ENCODE data around the gene RNF224. TPM values are rescaled to one million over a fixed set of nuclear protein-coding genes. Genes with fewer than 3 reads are reported as not detected.
A peak's percentile ranks its signal among the peaks of the same experiment; 100 is the strongest.

Gene RNF224
- total and polyA plus RNA-seq, 2 of the 13 experiments (the other 11 are each of a cell fraction or from before 2014, with no cell fraction given), result 0.09 TPM; not detected in 1

GRCh38 chr9:137228968-137229896 lies 1.9 kb downstream of the RNF224 start (continued):
- TF ChIP-seq, protein P1, sequence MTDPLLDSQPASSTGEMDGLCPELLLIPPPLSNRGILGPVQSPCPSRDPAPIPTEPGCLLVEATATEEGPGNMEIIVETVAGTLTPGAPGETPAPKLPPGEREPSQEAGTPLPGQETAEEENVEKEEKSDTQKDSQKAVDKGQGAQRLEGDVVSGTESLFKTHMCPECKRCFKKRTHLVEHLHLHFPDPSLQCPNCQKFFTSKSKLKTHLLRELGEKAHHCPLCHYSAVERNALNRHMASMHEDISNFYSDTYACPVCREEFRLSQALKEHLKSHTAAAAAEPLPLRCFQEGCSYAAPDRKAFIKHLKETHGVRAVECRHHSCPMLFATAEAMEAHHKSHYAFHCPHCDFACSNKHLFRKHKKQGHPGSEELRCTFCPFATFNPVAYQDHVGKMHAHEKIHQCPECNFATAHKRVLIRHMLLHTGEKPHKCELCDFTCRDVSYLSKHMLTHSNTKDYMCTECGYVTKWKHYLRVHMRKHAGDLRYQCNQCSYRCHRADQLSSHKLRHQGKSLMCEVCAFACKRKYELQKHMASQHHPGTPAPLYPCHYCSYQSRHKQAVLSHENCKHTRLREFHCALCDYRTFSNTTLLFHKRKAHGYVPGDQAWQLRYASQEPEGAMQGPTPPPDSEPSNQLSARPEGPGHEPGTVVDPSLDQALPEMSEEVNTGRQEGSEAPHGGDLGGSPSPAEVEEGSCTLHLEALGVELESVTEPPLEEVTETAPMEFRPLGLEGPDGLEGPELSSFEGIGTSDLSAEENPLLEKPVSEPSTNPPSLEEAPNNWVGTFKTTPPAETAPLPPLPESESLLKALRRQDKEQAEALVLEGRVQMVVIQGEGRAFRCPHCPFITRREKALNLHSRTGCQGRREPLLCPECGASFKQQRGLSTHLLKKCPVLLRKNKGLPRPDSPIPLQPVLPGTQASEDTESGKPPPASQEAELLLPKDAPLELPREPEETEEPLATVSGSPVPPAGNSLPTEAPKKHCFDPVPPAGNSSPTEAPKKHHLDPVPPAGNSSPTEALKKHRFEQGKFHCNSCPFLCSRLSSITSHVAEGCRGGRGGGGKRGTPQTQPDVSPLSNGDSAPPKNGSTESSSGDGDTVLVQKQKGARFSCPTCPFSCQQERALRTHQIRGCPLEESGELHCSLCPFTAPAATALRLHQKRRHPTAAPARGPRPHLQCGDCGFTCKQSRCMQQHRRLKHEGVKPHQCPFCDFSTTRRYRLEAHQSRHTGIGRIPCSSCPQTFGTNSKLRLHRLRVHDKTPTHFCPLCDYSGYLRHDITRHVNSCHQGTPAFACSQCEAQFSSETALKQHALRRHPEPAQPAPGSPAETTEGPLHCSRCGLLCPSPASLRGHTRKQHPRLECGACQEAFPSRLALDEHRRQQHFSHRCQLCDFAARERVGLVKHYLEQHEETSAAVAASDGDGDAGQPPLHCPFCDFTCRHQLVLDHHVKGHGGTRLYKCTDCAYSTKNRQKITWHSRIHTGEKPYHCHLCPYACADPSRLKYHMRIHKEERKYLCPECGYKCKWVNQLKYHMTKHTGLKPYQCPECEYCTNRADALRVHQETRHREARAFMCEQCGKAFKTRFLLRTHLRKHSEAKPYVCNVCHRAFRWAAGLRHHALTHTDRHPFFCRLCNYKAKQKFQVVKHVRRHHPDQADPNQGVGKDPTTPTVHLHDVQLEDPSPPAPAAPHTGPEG (CRISPR knock-in tag; IDR thresholded peaks at IDR 0.05), result no peak
- TF ChIP-seq, protein P2, sequence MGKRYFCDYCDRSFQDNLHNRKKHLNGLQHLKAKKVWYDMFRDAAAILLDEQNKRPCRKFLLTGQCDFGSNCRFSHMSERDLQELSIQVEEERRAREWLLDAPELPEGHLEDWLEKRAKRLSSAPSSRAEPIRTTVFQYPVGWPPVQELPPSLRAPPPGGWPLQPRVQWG (CRISPR knock-in tag; IDR thresholded peaks at IDR 0.05; ENCODE audit: borderline replicate concordance, low read depth), result no peak
- TF ChIP-seq ZNF10 (CRISPR knock-in tag; IDR thresholded peaks at IDR 0.05; ENCODE audit: borderline replicate concordance, low read depth) (no peak), IRX3 (CRISPR knock-in tag; IDR thresholded peaks at IDR 0.05; ENCODE audit: borderline replicate concordance, low read depth) (no peak), GZF1 (CRISPR knock-in tag; IDR thresholded peaks at IDR 0.05) (no peak), ZNF337 (CRISPR knock-in tag; IDR thresholded peaks at IDR 0.05; ENCODE audit: borderline replicate concordance, low read depth) (no peak), ZNF546 (CRISPR knock-in tag; conservative IDR thresholded peaks at IDR 0.05) (peak; percentile 60; the same call in 1 of the 2 replicates), AGO2 (optimal IDR thresholded peaks at IDR 0.05; ENCODE audit: low read depth, low read length) (peak; percentile 67), ZNF468 (CRISPR knock-in tag; IDR thresholded peaks at IDR 0.05) (0 out of 2 replicates have a peak, but pooled peaks have one; percentile 68), KDM5B (CRISPR knock-in tag; IDR thresholded peaks at IDR 0.05; ENCODE audit: borderline replicate concordance) (peak; percentile 34; the same call in 1 of the 2 replicates), ZNF329 (CRISPR knock-in tag; IDR thresholded peaks at IDR 0.05; ENCODE audit: low read depth) (no peak), ZNF234 (CRISPR knock-in tag; conservative IDR thresholded peaks at IDR 0.05) (no peak), FOXJ3 (CRISPR knock-in tag; IDR thresholded peaks at IDR 0.05; ENCODE audit: borderline replicate concordance) (no peak), PAWR (CRISPR knock-in tag; IDR thresholded peaks at IDR 0.05; ENCODE audit: borderline replicate concordance) (no peak), ZNF777 (CRISPR knock-in tag; IDR thresholded peaks at IDR 0.05) (peak; percentile 48; the same call in 1 of the 2 replicates)
- TF ChIP-seq, protein P3, sequence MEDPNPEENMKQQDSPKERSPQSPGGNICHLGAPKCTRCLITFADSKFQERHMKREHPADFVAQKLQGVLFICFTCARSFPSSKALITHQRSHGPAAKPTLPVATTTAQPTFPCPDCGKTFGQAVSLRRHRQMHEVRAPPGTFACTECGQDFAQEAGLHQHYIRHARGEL (CRISPR knock-in tag; IDR thresholded peaks at IDR 0.05), result no peak
- TF ChIP-seq, protein P4, sequence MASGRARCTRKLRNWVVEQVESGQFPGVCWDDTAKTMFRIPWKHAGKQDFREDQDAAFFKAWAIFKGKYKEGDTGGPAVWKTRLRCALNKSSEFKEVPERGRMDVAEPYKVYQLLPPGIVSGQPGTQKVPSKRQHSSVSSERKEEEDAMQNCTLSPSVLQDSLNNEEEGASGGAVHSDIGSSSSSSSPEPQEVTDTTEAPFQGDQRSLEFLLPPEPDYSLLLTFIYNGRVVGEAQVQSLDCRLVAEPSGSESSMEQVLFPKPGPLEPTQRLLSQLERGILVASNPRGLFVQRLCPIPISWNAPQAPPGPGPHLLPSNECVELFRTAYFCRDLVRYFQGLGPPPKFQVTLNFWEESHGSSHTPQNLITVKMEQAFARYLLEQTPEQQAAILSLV (CRISPR knock-in tag; IDR thresholded peaks at IDR 0.05; ENCODE audit: borderline replicate concordance), result no peak
- TF ChIP-seq, protein P5, sequence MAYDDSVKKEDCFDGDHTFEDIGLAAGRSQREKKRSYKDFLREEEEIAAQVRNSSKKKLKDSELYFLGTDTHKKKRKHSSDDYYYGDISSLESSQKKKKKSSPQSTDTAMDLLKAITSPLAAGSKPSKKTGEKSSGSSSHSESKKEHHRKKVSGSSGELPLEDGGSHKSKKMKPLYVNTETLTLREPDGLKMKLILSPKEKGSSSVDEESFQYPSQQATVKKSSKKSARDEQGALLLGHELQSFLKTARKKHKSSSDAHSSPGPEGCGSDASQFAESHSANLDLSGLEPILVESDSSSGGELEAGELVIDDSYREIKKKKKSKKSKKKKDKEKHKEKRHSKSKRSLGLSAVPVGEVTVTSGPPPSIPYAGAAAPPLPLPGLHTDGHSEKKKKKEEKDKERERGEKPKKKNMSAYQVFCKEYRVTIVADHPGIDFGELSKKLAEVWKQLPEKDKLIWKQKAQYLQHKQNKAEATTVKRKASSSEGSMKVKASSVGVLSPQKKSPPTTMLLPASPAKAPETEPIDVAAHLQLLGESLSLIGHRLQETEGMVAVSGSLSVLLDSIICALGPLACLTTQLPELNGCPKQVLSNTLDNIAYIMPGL (CRISPR knock-in tag; IDR thresholded peaks at IDR 0.05; ENCODE audit: borderline replicate concordance in 1 of 2, low read depth in 1 of 2), result no peak; a peak in 1 of 4 replicates
